Skeletal muscle tissue (tissue), 4 donors: Measurements from ENCODE around the gene GPR89A. TPM values are rescaled to one million over a fixed set of nuclear protein-coding genes. Genes with fewer than 3 reads are reported as not detected.

Experiments used
- H3K27ac ChIP-seq: one replicate; pipeline ENCODE4 v1.7.0; 2013; ENCODE audit warnings: mild to moderate bottlenecking, low read depth, low read length, inconsistent platforms
- H3K27me3 ChIP-seq, 3 donors: one replicate each; pipeline ENCODE4 v1.7.0; 2013; ENCODE audit warnings: low read length in 3 of 3; ENCODE audit not compliant: control insufficient read depth in 3 of 3, insufficient read depth in 3 of 3
- H3K36me3 ChIP-seq, 3 donors: one replicate each; pipeline ENCODE4 v1.7.0; 2013; ENCODE audit warnings: low read length in 3 of 3; ENCODE audit not compliant: control insufficient read depth in 3 of 3, insufficient read depth in 3 of 3
- H3K4me1 ChIP-seq, 3 donors: one replicate each; pipeline ENCODE4 v1.7.0; 2013; ENCODE audit warnings: low read length in 3 of 3, mild to moderate bottlenecking in 3 of 3; ENCODE audit not compliant: control insufficient read depth in 3 of 3, insufficient read depth in 3 of 3
- H3K4me3 ChIP-seq, 3 donors: one replicate each; pipeline ENCODE4 v1.7.0; 2013; ENCODE audit warnings: low read length in 3 of 3
- H3K9ac ChIP-seq, 3 donors: one replicate each; pipeline ENCODE4 v1.7.0; 2013; ENCODE audit warnings: low read length in 3 of 3, mild to moderate bottlenecking in 3 of 3, moderate library complexity in 2 of 3, low read depth in 1 of 3
- H3K9me3 ChIP-seq, 3 donors: one replicate each; pipeline ENCODE4 v1.7.0; 2013; ENCODE audit warnings: low read length in 3 of 3; ENCODE audit not compliant: control insufficient read depth in 3 of 3
- total RNA-seq: library from RNA; depleted of rRNA; stranded (reverse); fragments of >200 nt; gene quantifications from one replicate; pipeline ENCODE4 v1.2.3, GENCODE V29; 2014
- donor health status: Osteomylitis.

The GPR89A gene
- total RNA-seq, 1 donor from 2014 or later: 24.5 TPM

DNA sequence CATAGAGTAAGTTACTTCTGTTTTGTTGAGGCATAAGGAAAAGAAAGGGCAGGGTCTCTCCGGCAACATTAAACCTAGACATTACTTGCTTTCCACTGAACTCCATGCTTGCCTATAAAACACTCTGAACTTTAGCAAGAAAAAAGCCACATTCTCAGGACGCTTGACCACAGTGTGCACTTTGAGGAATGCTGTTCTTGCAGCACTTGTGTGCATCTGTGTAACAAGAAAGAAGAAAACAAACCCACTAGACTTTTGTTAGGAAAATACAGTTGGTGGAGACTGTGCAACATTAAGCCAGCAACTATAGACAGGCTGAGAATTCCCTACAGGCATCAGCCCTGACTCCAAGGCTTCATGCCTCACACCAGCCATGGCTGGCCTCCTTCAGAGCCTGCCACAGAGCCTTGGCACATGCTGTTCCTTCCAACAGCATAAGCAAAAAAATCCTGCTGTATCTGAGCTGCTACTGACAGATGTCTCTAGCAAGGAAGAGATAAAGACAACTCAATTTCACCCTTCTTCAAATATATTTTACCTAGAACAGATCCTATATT lies 93.6 kb downstream of the GPR89A start:
- Histone ChIP-seq H3K36me3 (no peaks in the 10 kb centered on the region), H3K4me1 (no peaks in the 10 kb centered on the region), H3K9ac (no peak overlapping the region), H3K4me3 (no peak overlapping the region), H3K27ac (no peak overlapping the region), H3K27me3 (peaks cover 0 to 5% (median 0%) of the 10 kb centered on the region in 3 donors), H3K9me3 (no peaks in the 10 kb centered on the region)

DNA sequence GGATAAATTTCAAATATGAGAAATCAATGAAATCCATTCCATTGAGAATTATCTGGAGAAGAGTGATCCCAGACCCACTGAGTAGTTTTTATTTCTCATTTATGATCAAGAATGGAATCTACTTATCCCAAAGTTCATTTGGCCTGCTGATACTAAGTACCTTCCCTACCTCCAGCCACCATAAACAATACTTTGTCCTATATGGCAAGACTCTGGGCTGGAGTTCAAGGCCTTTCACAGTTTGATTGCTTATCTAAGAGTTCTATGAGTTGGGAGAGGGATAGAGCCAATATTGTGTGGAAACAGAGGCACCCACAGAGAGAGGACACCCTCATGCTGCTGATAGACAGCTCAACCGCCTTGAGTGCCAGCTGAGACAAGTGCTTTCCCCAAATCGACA lies 94.3 kb downstream of the GPR89A start:
- no peak overlapping the region for H3K27ac ChIP-seq
- peaks cover 0 to 5% (median 0%) of the 10 kb centered on the region in 3 donors for H3K27me3 ChIP-seq
- no peaks in the 10 kb centered on the region for H3K4me1 ChIP-seq
- H3K9ac ChIP-seq: no peak overlapping the region
- no peaks in the 10 kb centered on the region for H3K9me3 ChIP-seq
- H3K36me3 ChIP-seq: no peaks in the 10 kb centered on the region
- no peak overlapping the region for H3K4me3 ChIP-seq

DNA sequence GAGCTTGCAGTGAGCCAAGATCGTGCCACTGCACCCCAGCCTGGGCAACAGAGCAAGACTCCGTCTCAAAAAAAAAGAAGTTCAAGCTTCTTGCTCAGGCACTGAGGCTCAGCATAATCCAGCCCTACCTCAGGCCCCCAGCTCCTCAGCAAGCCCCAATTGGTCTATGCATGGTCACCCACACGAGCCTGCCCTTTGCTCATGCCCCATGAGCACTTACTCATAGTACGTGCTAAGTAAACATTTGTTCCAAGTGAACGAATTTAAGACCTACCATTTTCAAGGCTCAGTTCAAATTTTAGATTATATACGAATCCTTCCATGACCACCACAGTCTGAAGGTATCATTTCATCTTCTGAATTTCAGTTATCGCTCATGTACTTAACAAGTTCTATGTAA lies 95.0 kb downstream of the GPR89A start:
- Histone ChIP-seq H3K27ac (no peak overlapping the region), H3K4me3 (no peak overlapping the region), H3K9ac (no peak overlapping the region), H3K27me3 (peaks cover 0 to 5% (median 0%) of the 10 kb centered on the region in 3 donors), H3K9me3 (no peaks in the 10 kb centered on the region), H3K4me1 (no peaks in the 10 kb centered on the region), H3K36me3 (no peaks in the 10 kb centered on the region)

DNA sequence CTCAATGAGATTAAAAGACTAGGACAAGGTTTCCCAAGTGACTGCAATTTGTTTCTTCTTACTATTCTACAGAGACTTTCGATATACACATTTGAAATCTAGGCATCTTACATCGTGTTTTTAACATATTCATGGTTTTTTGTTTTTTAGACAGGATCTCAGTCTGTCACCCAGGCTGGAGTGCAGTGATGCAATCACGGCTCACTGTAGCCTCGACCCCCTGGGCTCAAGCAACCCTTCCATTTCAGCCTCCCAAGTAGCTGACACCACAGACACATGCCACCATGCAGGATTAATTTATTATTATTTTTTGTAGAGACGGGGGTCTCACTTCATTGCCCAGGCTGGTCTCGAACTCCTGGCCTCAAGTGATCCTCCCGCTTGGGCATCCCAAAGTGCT lies 97.8 kb downstream of the GPR89A start:
- no peaks in the 10 kb centered on the region for H3K36me3 ChIP-seq
- no peaks in the 10 kb centered on the region for H3K9me3 ChIP-seq

DNA sequence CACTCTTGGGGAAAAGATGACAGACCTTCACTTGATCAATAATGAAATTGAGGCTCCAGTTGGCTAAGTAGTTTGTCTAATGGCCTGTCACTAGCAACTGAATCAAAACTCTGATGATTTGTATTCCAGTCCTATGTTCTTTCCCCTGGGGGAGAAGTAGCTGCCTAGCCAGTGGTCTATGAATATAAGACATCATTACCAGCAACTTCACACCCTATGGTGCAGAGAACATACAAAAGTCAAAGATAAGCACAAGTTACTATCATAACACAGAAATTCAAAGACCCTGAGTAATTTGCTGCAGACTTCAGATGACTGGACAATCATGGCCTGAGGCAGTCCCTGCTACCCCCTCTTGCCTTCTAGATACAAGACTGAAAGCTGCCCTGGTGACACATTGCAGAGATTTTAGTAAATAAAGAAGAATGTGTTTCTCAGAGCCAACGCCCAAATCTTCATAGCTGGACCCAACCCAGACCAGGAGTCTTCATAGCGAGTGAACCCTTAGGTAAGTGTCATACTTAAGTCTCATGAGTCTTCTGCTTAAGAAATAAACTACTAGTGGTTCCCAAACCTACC lies 98.4 kb downstream of the GPR89A start:
- Histone ChIP-seq H3K4me1 (no peaks in the 10 kb centered on the region), H3K36me3 (no peaks in the 10 kb centered on the region), H3K27me3 (peaks cover 0 to 5% (median 0%) of the 10 kb centered on the region in 3 donors), H3K9me3 (no peaks in the 10 kb centered on the region), H3K27ac (no peak overlapping the region), H3K9ac (no peak overlapping the region), H3K4me3 (no peak overlapping the region)

More for the DNA sequence above, 97.8 kb downstream of the GPR89A start:
- Histone ChIP-seq H3K4me3 (no peak overlapping the region), H3K4me1 (no peaks in the 10 kb centered on the region), H3K27me3 (peaks cover 0 to 5% (median 0%) of the 10 kb centered on the region in 3 donors), H3K27ac (no peak overlapping the region), H3K9ac (no peak overlapping the region)

DNA sequence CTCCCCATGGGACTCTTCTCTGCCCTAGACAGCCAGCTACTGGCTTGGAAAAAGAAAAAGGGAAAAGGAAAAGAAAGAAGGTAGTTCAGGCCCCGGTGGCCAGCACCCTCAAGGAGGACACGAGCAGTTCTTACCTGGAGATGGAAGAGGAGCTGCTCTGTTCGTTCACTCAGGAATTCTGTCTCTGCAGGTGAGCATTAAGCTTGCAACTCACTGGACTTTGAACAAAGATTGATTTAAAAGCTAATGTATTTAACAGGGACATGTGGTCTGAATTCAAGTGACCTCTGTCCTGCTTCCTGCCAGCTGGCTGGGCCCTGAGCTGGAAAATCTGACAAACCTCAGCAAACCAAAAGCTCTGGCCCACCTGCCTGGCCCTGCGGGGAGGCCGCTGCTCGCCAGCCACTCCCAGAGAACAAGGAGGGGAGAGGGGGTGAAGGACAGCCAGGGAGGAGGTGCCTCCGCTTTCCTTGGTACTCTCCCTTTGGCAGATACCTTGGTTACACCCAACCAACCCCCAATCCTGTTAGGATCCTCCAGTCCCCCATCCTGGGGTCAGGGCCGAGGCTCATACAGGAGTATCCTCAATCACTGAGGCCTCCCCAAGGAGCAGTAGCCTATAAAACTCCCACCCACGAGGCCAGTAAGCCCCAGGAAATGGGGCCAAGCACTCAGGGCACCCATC lies 99.5 kb downstream of the GPR89A start, which contains the start of gene PDZK1:
Gene PDZK1, minus strand, starts transcription at position 186 of the 685 bp plus-strand sequence. CDS start 19,347 bp downstream, outside the sequence.
- Histone ChIP-seq H3K4me1 (no peaks in the 10 kb centered on the region), H3K27ac (no peak within 1 kb of the TSS), H3K36me3 (no peaks in the 10 kb centered on the region), H3K4me3 (no peak within 1 kb of the TSS), H3K27me3 (peaks cover 0 to 5% (median 0%) of the 10 kb centered on the region in 3 donors), H3K9me3 (no peaks in the 10 kb centered on the region), H3K9ac (no peak within 1 kb of the TSS)

DNA sequence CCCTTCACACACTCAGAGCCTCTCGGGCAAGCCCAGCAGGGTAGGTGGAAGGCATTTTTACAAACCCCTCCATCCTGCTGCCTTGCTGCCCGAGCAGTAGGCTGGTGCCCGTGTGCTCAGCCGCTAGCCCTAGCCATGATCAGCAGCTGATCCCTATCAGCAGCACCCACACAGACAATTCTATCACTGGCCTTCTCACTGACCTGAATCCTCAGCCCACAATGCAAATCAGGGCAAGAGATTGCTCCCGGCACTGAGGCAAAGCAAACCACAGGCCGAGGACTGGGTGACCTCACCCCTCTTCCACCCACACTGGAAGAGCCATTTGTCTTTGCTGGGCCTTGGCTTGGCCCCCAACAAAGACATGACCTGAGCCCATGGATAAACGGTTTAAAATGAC lies 100.3 kb downstream of the GPR89A start:
- H3K27me3 ChIP-seq: peaks cover 0 to 5% (median 0%) of the 10 kb centered on the region in 3 donors
- no peaks in the 10 kb centered on the region for H3K9me3 ChIP-seq
- H3K9ac ChIP-seq: no peak overlapping the region
- no peak overlapping the region for H3K4me3 ChIP-seq
- H3K36me3 ChIP-seq: no peaks in the 10 kb centered on the region
- H3K27ac ChIP-seq: no peak overlapping the region
- no peaks in the 10 kb centered on the region for H3K4me1 ChIP-seq

DNA sequence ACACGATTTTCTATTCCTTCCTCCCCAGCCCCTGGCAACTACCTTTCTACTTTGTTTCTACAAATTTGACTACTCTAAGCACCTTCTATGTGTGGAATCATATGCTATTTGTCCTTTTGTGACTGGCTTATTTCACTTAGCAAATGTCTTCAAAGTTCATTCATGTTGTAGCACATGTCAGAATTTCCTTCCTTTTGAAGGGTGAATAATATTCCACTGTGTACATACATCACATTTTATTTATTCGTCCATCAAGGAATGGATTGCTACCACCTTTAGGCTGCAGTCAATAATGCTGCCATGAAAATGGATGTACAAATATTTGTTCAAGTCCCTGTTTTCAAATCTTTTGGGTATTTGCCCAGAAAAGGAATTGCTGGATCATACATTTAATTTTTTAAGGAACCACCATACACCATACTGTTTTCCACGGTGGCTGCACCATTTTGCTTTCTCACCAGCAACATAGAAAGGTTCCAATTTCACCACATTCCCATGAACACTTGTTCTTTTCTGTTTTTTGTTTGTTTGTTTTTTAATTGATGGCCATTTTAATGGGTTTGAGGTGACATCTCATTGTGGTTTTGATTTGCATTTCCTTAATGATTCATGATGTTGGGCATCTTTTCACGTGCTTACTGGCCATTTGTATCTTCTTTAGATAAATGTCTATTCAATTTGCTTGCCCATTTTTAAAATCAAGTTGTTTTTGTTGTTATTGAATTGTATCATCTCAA lies 102.7 kb downstream of the GPR89A start:
- Histone ChIP-seq H3K9me3 (no peaks in the 10 kb centered on the region), H3K27me3 (no peaks in the 10 kb centered on the region), H3K4me1 (no peaks in the 10 kb centered on the region), H3K27ac (no peak overlapping the region), H3K36me3 (no peaks in the 10 kb centered on the region), H3K9ac (no peak overlapping the region), H3K4me3 (no peak overlapping the region)

DNA sequence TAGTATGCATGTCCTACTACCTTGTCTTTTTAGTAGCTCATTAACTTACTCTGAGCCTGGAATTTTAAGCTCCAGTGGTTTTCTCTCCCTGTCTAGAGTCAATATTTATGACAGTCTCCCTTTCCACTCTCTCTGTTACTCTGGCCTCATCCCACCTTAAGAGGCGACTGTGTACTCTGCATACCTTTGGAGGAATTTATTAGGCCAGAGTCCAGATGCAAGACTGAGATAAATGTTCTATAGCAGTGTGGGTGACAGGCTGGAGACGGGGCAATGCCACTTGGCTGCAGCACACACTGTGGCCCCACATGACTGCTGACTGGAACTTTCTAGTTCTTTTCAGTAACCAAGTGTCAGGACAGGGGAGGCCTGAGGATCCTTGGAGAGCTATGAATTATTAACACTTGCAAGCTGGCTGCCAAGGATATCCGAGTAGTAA lies 103.4 kb downstream of the GPR89A start:
- no peaks in the 10 kb centered on the region for H3K36me3 ChIP-seq
- no peak overlapping the region for H3K4me3 ChIP-seq
- no peak overlapping the region for H3K9ac ChIP-seq
- H3K27ac ChIP-seq: no peak overlapping the region
- no peaks in the 10 kb centered on the region for H3K4me1 ChIP-seq
- H3K27me3 ChIP-seq: no peaks in the 10 kb centered on the region
- H3K9me3 ChIP-seq: no peaks in the 10 kb centered on the region
